Nephron (organoid): Measurements from ENCODE around the gene LY86.

Experiments used
- H3K27ac Mint-ChIP-seq, 3 experiments: 2 replicates each; pipeline ENCODE4 v1.8.0; 2020; ENCODE audit warnings: mixed read lengths in 3 of 3, mild to moderate bottlenecking in 2 of 3, moderate library complexity in 1 of 3
- H3K27me3 Mint-ChIP-seq: 2 replicates; pipeline ENCODE4 v1.8.0; 2021; ENCODE audit warnings: low read depth, mild to moderate bottlenecking, moderate library complexity, mixed read lengths
- H3K36me3 Mint-ChIP-seq: 2 replicates; pipeline ENCODE4 v1.8.0; 2020; ENCODE audit warnings: low read depth, mixed read lengths
- H3K4me1 Mint-ChIP-seq: 2 replicates; pipeline ENCODE4 v1.8.0; 2020; ENCODE audit warnings: mixed read lengths
- H3K4me3 Mint-ChIP-seq, 3 experiments: 2 replicates each; pipeline ENCODE4 v1.8.0; 2020; ENCODE audit warnings: mild to moderate bottlenecking in 3 of 3, mixed read lengths in 3 of 3, moderate library complexity in 2 of 3
- H3K9me3 Mint-ChIP-seq: 2 replicates; pipeline ENCODE4 v1.8.0; 2020; ENCODE audit warnings: mixed read lengths
- CTCF ChIP-seq, 3 experiments: fragments of 200-600 bp; sonication (generic); IDR thresholded peaks; one replicate each; pipeline ENCODE4 v1.5.0; 2021; ENCODE audit warnings: antibody characterized with exemption in 3 of 3; ENCODE audit not compliant: unreplicated experiment in 3 of 3

Gene LY86

DNA sequence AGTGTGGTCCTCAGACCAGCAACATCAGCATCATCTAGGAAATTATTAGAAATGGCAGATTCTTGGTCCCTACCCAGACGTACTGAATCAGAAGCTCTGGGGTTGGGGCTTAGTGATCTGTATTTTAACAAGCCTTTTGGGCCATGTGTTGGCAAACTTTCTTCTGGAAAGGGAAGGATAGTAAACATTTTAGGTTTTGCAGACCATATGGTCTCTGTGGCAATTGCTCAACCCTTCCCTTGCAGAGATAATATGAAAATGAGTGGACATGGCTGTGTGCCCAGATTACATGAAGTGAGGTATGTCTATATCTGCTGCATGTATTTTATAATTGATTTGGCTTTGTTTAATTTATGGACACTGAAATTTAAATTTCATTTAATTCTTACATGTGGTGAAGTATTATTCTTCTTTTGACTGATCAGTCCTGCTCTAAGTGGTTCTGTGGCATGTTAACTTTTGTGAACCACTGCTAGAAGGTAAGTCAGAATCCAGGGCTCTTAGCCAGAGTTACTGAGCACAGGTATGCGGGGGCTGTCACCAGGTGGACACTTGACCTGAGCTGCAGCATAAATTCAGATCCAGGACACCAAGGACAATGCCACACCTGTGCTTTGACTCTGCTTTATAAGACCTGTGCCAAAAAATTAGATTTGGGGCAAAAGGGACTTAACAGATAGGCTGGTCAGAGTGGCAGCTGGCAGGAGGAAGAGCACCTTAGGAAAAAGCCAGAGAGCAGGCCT is 43.2 kb downstream of the LY86 start:
- H3K36me3 Mint-ChIP-seq, result no peaks in the 10 kb centered on the region
- H3K4me3 Mint-ChIP-seq, result no peak overlapping the region
- no peak overlapping the region for H3K27ac Mint-ChIP-seq
- no peak for TF ChIP-seq CTCF (IDR thresholded peaks at IDR 0.05; ENCODE audit: unreplicated experiment in 3 of 3)
- peaks cover 45% of the 10 kb centered on the region for H3K4me1 Mint-ChIP-seq
- H3K9me3 Mint-ChIP-seq, result no peaks in the 10 kb centered on the region
- H3K27me3 Mint-ChIP-seq, result no peaks in the 10 kb centered on the region

DNA sequence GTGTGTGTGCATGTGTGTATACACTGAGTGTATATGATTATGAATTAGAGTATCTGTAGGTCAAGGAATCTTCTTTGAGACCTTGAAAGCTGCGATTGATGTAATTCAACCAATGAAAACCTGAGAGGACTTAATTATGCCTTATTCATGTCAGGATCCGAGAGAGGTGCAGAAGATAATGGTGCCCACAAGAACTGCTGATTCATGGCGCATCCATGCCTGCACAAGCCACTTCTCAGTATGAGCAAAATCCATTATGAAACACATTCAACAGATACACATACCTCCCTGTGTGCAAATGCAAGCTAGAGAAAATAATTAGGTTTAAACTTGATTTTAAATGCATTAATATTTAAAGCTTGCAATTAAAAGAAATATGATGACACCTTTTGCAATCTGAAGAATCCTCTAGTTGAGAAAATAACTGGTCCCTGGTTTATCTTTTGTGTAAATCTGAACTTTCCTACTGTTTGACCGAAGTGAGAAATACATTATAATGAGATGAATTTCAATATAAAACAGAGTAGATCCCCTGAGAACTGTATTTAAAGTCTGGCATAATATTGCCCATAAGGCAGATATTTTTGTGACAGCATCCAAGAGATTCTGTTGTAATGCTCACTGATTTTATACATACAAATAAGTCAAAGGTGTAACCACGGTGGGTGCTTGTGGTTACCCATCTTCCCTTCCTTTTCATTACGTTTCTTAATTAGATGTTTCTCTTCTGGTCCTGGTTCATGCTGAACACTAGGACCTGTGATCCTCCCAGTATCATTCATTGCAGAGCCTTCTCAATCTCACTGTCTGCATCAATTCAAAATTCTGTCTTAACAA is 45.6 kb downstream of the LY86 start:
- H3K9me3 Mint-ChIP-seq, result no peaks in the 10 kb centered on the region

DNA sequence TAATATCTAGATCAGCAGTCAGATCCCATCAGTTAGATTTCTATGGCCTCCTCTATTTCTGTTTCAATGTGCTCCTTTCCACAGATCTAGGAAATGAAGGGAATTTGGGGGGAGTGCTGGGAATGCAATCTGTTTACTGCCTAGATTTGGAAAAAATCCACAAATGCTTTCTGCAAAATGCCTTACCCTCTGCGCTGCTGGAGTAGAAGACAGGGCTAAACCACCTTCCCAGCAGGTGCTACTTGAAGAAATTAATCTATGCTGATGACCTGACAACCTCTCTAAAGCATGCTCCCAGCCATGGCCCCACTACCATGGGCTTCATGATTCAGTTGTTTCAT is 46.2 kb downstream of the LY86 start:
- peaks cover 35% of the 10 kb centered on the region for H3K4me1 Mint-ChIP-seq
- H3K36me3 Mint-ChIP-seq, result no peaks in the 10 kb centered on the region
- no peaks in the 10 kb centered on the region for H3K9me3 Mint-ChIP-seq
- TF ChIP-seq CTCF (IDR thresholded peaks at IDR 0.05; ENCODE audit: unreplicated experiment in 3 of 3), result no peak
- H3K27ac Mint-ChIP-seq, result no peak overlapping the region
- H3K27me3 Mint-ChIP-seq, result no peaks in the 10 kb centered on the region
- no peak overlapping the region for H3K4me3 Mint-ChIP-seq

More for the DNA sequence above, 45.6 kb downstream of the LY86 start:
- Mint-ChIP-seq H3K4me3 (no peak overlapping the region), H3K36me3 (no peaks in the 10 kb centered on the region), H3K27me3 (no peaks in the 10 kb centered on the region), H3K4me1 (peaks cover 35% of the 10 kb centered on the region), H3K27ac (no peak overlapping the region)
- TF ChIP-seq CTCF (IDR thresholded peaks at IDR 0.05; ENCODE audit: unreplicated experiment in 3 of 3), result no peak

GRCh38 chr6:6635291-6635690 is 46.8 kb downstream of the LY86 start:
- Mint-ChIP-seq H3K4me1 (peaks cover 35% of the 10 kb centered on the region), H3K36me3 (no peaks in the 10 kb centered on the region), H3K27ac (no peak overlapping the region), H3K9me3 (no peaks in the 10 kb centered on the region), H3K27me3 (no peaks in the 10 kb centered on the region), H3K4me3 (no peak overlapping the region)
- TF ChIP-seq CTCF (IDR thresholded peaks at IDR 0.05; ENCODE audit: unreplicated experiment in 3 of 3), result no peak

DNA sequence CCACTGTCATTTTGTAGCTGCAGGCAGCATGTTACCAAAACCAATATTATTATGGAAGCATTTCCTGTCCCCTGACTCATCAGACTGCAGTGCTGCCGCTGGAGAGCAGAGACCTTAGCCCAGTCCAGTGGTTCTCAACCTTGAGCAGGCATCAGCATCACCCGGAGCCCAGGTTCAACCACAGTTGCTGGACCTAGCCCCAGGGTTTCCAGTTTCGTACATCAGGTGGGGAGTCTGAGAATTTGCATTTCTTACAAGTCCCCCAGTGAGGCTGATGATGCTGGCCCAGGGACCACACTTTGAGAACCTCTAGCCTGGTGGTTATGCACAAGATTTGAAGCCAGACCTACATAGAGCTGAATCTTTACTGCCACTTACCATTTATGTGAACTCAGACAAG is 47.3 kb downstream of the LY86 start:
- H3K36me3 Mint-ChIP-seq, result no peaks in the 10 kb centered on the region
- no peak for TF ChIP-seq CTCF (IDR thresholded peaks at IDR 0.05; ENCODE audit: unreplicated experiment in 3 of 3)
- H3K27me3 Mint-ChIP-seq, result peaks cover under 1% of the 10 kb centered on the region
- no peak overlapping the region for H3K27ac Mint-ChIP-seq
- no peaks in the 10 kb centered on the region for H3K9me3 Mint-ChIP-seq
- H3K4me1 Mint-ChIP-seq, result peaks cover 41% of the 10 kb centered on the region
- no peak overlapping the region for H3K4me3 Mint-ChIP-seq
